Measurements from ENCODE around the gene SAAL1. TPM values are rescaled to one million over a fixed set of nuclear protein-coding genes. Genes with fewer than 3 reads are reported as not detected.

Gene SAAL1
- polyA plus RNA-seq, 3 donors: 28.6 to 42.6 (median 29.7) TPM

DNA sequence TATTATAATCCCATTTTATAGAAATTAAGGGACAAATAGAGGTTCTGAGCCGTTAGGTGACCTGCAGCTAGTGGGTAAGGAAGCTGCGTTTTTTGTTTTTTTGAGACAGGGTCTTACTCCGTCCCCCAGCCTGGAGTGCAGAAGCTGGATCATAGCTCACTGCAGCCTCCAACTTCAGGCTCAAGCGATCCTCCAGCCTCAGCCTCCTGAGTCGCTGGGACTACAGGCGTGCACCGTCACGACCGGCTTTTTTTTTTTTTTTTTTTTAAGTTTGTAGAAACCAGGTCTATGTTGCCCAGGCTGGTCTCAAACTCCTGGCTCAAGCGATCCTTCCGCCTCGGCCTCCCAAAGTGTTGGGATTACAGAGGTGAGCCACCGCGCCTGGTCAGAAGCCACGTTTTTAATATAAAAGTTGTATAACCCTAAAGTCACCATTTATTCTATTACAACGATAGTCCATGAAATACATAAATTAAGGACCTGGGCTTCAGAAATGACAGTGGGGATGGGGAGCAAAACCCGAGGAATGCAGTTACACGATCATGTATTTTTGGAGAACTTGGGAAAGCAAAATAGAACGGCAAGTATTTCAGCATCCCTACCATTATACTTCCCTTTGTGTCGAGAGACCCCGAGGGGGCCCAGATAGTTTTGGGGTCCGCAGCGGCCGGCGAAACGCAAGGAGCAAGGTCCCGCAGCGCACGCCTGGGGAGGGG is 638 bp downstream of the SAAL1 start:
- DNase-seq (ENCODE audit: extremely low read depth in 1 of 11, low read depth in 9 of 11, low spot score in 4 of 11): peak in 1 of 11 donors; percentile 9

DNA sequence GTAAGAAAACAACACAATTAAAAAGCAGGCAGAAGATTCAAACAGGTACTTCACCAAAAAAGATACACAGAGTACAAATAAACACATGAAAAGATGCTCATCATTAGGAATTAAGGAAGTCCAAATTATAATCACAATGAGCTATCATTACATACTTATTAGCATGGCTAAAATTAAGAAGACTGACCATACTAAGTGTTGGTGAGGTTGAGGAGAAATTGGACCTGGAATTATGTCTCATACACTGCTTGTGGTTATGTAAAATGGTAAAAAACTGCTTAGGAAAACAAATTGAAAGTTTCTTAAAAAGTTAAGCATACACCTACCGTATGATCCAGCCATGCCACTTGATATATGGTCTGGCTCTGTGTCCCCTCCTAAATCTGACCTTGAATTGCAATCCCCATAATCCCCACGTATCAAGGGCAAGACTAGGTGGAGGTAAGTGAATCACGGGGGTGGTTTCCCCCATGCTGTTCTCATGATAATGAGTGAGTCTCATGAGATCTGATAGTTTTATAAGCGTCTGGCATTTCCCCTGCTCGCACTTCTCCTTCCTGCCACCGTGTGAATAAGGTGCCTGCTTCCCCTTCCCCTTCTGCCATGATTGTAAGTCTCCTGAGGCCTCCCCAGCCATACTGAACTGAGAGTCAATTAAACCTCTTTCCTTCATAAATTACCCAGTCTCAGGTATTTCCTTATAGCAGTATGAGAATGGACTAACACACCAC is 4.8 kb downstream of the SAAL1 start:
- no peak for DNase-seq (ENCODE audit: extremely low read depth in 1 of 11, low read depth in 9 of 11, low spot score in 4 of 11)

DNA sequence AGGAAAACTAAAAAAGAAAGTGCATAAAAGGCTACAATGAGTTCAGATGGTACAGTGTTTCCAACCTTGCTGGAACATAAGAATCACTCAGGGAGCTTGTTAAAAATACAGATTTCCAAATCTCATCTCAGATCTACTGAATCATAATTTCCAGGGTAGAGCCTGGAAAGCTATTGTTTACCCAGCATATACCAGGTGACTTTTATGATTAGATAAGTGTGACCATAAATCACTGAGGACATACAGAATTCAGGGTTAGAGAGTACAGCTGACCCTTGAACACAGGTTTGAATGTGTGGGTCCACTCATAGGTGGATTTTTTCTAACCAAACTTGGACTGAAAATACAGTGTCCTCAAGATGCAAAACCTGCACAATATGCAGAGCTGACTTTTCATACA is 11.9 kb downstream of the SAAL1 start:
- DNase-seq (ENCODE audit: extremely low read depth in 1 of 11, low read depth in 9 of 11, low spot score in 4 of 11): no peak

DNA sequence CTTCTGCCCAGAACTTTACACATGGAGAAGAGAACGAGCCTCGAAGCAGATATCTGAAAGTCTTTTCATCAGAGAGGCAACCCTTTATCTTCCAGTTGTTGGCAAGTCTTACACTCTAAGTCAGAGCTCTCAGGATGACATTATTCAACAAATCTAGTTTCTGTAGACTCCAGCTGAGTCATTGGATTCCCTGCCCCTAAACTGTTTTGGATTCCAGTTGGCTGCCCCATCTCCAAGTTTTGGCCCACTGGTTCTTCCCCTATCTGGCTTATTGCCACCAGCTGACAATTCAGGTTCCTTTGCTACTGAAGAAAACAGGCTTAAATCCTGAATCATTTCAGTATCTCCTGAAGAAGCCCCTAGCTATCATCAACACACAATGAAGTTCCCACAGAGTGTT is 14.2 kb downstream of the SAAL1 start:
- DNase-seq (ENCODE audit: extremely low read depth in 1 of 11, low read depth in 9 of 11, low spot score in 4 of 11): no peak

DNA sequence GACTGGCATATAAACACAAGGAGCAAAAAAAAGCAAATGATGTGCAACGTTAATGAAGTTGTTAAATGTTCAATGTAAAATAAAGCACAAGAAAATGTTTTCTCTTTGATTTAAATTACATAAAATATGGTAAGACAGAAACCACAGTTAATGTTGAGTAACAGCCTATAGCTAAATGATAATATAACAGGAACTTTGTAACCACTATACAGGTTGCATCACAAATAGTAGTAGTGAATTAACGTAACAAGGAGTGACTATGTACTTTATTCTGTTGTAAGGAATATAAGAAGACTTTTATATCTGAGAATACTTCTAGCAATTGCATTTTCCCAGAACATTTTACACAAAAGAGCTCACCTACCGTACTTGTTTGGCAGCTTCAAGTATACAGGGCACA is 16.9 kb downstream of the SAAL1 start:
- no peak for DNase-seq (ENCODE audit: extremely low read depth in 1 of 11, low read depth in 9 of 11, low spot score in 4 of 11)

DNA sequence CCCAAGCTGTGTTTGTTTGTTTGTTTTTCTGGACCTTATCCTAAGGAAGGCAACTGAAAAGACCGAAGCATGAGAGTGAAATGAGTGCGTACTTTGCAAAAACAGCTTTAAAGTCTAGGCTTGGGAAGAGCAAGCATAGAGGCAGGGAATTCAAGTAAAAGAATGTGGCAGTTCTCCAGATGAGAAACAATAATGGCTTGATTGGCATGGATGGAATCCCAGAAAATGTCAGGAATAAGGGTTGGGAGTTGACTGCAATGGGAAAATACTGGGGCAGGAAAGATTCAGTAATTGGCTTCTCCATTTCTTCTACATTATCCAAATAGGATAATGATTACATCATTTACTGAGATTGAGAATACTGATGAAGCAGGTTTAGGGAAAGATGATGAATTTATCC is 17.5 kb downstream of the SAAL1 start:
- DNase-seq (ENCODE audit: extremely low read depth in 1 of 11, low read depth in 9 of 11, low spot score in 4 of 11): no peak

DNA sequence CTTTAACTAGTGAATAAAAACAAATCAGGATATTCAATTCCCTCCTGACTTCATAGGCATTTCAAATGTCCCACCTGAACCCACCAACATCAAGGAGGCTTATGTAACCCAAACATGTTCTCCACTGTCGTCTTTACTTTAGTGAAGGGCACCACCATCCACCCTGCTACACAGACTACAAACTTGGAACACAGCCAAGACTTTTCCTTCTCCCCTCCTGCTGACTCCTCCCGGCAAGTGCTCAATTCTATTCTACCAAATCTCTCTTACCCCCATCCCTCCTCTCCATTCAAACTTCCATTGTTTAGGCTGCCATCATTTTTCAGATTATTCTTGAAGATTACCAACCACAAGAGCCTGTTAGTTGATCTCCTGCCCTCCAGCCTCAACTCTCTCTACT is 24.3 kb downstream of the SAAL1 start:
- no peak for DNase-seq (ENCODE audit: extremely low read depth in 1 of 11, low read depth in 9 of 11, low spot score in 4 of 11)

DNA sequence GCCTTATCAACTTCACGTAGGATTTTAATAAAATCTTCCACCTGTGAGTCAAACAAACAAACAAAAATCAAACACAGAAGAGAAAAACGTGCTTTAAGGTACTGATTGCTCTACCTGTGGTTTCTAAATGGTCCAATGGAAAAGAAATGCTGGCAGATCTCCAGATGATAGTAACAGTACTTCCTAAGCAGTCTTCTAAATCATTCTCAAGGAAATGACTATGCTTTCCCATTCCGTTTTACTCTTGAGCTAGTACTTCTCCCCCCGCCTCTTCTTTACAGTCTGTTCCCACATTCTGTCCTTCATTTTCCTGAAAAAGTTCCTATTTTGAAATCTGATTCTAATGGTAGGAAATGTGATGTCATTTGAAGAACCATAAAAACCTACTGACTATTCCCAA is 25.4 kb downstream of the SAAL1 start:
- DNase-seq (ENCODE audit: extremely low read depth in 1 of 11, low read depth in 9 of 11, low spot score in 4 of 11): no peak

DNA sequence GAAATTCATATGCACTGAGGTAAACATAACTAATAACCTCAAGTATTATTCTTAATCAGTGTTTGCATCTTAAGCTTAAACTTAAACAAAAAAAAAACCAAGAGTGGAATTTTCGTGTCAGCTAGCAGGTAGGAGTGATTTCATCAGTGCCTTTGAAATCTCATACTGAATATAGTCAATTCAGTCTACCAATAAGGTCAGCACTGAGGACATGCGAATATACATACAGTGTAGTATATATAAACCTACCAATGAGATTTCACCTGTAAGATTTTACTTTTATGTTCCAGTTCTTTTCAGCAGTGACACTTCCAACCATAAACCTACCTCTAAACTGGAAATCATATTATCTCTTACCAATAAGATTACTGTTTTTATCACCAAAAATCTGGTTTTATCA is 27.0 kb downstream of the SAAL1 start:
- no peak for DNase-seq (ENCODE audit: extremely low read depth in 1 of 11, low read depth in 9 of 11, low spot score in 4 of 11)

DNA sequence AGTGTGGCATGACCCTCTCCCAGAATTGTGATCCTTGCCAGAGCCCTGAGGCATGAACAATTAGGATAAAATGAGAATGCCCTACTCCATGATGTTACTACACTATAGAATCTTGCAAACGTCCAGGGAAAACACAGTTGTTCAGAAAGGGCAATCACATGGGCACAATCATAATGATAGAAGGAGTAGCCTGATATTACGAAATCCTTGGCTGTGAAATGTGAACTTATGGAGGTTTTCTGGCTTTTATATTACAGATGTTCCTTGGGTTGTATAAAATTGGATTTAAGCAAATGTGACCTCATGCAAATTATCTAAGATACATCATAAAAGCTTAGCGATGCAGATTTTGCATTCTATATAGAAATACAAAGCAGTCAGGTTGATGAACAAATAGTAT is 30.4 kb downstream of the SAAL1 start:
- DNase-seq (ENCODE audit: extremely low read depth in 1 of 11, low read depth in 9 of 11, low spot score in 4 of 11): no peak

DNA sequence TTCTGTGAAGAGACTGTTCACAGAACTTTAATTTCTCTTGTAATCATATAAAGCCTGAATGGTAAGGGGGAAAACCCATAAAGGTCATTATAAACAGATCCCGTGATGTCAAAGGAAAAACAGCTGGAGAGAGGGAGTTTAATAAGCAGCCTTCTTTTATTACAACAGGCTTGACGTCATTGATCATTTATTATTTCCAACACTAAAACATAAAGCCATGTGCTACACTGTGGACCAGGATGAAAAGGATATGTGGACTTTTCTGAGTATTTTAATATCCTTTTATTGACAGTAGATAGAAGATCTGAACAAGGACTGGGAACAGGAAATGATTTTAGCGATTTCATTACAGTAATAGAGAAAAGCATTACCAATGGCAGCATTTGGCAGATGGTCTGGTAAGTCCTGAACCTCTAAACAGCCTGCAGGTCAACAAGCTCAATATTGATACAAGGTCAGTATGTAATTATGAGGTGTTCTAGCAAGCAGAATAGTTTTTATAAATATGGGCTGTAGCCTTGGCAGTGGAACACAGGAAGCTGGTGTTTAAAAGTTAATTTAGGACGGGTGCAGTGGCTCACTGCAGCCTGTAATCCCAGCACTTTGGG is 34.7 kb downstream of the SAAL1 start:
- no peak for DNase-seq (ENCODE audit: extremely low read depth in 1 of 11, low read depth in 9 of 11, low spot score in 4 of 11)

DNA sequence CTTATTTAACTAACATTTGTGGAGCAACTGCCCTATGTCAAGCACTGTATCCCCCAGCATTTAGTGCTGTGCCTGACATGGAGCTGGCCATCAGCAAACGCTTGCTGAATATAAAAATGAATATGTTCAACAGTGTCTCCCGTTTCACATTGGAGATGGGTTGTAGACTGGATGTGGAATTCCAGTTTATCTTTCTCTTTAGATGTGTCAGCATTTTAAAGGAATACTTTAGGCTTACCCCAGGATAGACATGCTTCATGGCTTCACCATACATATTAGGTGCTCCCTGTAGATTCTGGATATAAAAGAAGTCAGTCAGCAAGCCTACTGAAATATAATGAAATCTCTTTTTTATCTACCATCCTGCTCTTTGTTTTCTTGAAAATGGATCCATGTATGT is 38.5 kb downstream of the SAAL1 start:
- DNase-seq (ENCODE audit: extremely low read depth in 1 of 11, low read depth in 9 of 11, low spot score in 4 of 11): no peak

DNA sequence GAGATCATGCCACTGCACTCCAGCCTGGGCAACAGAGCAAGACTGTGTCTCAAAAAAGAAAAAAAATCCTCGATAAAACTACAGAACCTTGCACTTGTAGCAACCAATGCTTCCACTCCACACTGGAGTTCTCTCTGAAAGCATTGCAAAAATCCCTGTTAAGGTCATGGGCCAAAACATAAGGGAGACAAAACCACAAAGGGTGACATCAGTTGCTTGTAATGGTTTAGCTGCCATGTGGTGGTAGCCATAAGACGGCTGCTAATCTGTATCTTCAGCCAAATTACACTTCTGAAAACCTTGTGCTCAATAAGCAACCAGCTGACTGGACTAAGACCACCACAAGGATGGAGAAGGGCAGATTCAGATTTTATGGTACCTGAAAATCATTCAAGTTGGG is 39.3 kb downstream of the SAAL1 start:
- DNase-seq (ENCODE audit: extremely low read depth in 1 of 11, low read depth in 9 of 11, low spot score in 4 of 11): no peak

DNA sequence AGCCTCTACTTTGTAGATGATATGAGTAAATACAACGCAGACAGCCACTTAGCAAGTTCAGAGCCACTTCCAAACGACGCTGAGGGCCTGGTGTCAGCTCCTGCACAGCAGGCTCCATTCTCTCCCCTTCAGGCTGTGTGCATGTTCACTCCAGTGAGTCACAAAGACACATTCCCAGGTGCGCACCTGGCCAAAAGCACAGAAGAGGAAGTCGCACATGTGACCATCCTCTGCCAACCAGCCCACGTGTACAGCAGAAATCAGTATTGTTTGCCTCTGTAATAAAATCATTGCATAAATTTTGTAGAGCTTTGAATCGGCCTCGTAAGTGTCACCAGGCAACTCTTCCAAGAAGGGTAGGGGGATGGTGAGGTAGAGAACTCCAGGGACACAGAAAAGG is 40.3 kb downstream of the SAAL1 start:
- no peak for DNase-seq (ENCODE audit: extremely low read depth in 1 of 11, low read depth in 9 of 11, low spot score in 4 of 11)

DNA sequence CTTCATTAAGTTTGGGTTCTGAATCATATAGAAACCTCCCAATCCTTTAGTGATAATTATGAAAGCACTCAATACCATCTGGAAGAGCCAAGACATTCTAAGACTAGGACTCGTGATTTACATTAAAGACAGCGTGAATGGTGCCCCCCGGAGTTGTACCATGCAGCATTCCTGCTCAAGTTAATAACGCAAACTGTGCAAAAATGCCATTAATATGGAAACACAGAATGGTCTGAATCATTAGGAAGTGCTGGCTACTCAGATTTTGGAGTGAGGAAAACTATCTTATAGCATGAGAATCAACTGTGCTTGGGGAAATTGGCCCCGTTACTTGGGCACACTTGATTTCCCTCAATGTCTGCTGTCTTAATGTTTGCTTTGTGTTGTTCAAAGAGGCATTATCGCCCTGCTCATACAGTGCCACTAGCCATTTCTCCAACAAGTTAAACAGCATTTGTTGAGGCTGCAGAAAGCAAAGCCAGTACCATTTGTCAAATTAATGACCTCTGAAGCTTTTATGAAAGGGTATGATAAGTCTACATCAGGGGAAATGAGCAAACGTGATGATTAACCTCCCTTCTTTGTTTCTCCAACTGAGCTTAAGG is 41.3 kb downstream of the SAAL1 start:
- no peak for DNase-seq (ENCODE audit: extremely low read depth in 1 of 11, low read depth in 9 of 11, low spot score in 4 of 11)

DNA sequence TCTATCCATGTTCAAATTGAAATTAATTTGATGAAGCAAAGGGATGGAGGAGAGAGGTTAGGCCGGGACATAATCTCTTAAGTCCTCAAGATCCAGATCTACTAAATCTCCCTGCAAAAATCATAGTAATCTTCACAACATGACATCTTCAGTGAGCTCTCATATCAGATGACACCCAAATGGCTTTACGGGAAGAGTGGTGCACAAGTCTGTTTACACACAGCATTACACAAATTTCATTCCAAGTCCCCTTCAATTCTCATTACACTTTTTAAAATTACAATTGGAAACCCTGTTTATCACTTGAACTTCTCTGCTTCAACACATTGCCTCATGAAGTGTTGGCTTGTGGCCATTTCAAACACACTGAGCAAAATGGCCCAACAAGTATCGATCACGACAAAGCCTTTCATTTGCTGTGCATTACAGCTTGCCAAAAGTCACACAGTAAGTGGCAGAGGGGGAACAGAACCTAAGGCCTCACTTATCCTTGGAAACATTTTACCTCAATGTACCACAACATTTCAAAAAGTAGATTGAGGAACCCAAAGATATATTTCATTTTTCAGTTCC is 41.9 kb downstream of the SAAL1 start:
- DNase-seq (ENCODE audit: extremely low read depth in 1 of 11, low read depth in 9 of 11, low spot score in 4 of 11): no peak

DNA sequence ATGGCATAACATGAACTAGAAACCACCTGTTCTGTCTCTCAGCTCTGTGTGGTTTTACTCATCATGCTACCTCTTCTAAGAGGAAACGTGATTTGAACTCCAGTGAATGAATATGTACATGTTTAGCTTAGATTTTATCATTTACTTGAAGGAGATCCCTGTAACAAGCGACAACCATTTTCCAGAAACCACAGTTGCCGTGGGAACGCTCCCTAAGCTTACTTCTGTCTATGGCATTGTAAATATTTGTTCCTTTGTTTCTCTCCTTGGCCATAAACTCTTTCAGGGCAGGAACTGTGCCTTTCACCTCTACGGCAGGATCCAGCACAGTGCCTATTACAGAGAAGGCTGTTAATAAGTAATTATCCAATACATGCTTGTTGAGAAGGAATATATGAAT is 42.8 kb downstream of the SAAL1 start:
- DNase-seq (ENCODE audit: extremely low read depth in 1 of 11, low read depth in 9 of 11, low spot score in 4 of 11): no peak

DNA sequence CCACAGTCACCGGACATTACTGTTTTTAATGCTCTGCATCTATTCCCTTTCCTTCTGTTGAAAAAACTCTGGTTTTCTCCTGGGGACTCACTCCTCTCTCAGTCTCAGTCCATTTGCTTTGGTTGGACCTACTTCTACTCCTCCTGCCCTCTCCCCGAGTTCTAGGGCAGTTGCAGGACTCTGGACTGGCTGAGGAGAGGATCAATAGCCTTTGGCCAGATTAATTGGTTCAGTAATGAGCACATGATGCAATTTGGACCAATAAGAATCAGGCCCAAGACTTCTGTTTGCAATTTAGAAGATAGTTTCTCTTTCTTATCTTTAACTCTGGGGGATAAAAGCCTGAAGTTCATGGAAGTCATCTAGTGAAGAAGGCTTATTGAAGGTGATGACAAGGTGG is 44.5 kb downstream of the SAAL1 start:
- DNase-seq (ENCODE audit: extremely low read depth in 1 of 11, low read depth in 9 of 11, low spot score in 4 of 11): no peak

DNA sequence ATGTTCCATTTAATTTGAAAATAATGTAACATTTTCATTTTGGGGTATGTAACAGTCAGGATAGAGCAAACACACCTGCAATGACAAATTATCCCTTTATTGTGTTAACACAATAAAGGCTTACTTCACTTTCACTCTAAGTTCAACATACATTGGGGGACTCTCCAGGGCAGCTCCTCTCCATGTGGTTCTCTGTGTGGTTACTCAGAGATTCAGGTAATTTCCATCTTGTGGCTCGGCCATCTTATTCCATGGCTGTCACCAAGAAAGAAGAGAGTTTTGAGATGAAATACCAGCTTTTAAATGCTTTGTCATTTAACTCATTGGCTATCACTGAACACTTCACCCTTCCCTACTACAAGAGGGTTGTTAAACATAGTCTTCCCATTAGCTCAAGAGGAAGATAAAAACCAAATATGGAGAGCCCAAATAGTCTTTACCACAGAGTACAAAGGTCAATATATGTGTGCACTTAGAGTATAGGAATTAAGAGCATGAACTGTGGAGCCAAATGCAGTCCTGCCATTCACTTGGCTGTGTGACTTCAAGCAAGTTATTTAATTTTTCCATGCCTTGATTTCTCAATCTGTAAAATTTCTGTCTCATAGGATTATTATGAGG is 49.2 kb downstream of the SAAL1 start:
- no peak for DNase-seq (ENCODE audit: extremely low read depth in 1 of 11, low read depth in 9 of 11, low spot score in 4 of 11)
